Dermis microvascular lymphatic vessel endothelial cell (primary cell): Measurements from ENCODE around the gene BACE1-AS. TPM values are rescaled to one million over a fixed set of nuclear protein-coding genes. Genes with fewer than 3 reads are reported as not detected.

ENCODE experiments used
- DNase-seq, 2 donors: peaks; one replicate each; pipeline versions ENCODE4 v3.0.0 to v3.0.0-alpha.2; 2010; ENCODE audit warnings: low read depth in 2 of 2
- total RNA-seq: library from RNA; depleted of rRNA; stranded (reverse); fragments of >200 nt; gene quantifications from 2 replicates; pipeline ENCODE4 v1.2.1, GENCODE V29; 2014

Gene BACE1-AS
- total RNA-seq, 1 donor from 2014 or later = 1.4 TPM

GRCh38 chr11:117289795-117290194, 1.4 kb upstream of the BACE1-AS start:
- no peak for DNase-seq

GRCh38 chr11:117292616-117293015, 1.5 kb downstream of the BACE1-AS start:
- DNase-seq = no peak

GRCh38 chr11:117295438-117296137, 4.4 kb downstream of the BACE1-AS start:
- DNase-seq = no peak

GRCh38 chr11:117296881-117297280, 5.7 kb downstream of the BACE1-AS start:
- DNase-seq = no peak

- DNase-seq = no peak
Observed at GRCh38 chr11:117298195-117298594, 7.0 kb downstream of the BACE1-AS start.

GRCh38 chr11:117299351-117300282, 8.5 kb downstream of the BACE1-AS start:
- DNase-seq = no peak

- no peak for DNase-seq
Observed at GRCh38 chr11:117300283-117300663, 9.1 kb downstream of the BACE1-AS start.

- DNase-seq = no peak
Observed at GRCh38 chr11:117300773-117301172, 9.6 kb downstream of the BACE1-AS start.

GRCh38 chr11:117302228-117302627, 11.1 kb downstream of the BACE1-AS start:
- no peak for DNase-seq

- no peak for DNase-seq
Observed at GRCh38 chr11:117303101-117303500, 12.0 kb downstream of the BACE1-AS start.

- DNase-seq = no peak
Observed at GRCh38 chr11:117303646-117304315, 12.6 kb downstream of the BACE1-AS start.

GRCh38 chr11:117305145-117305544, 14.0 kb downstream of the BACE1-AS start:
- DNase-seq = no peak

GRCh38 chr11:117309310-117309709, 18.2 kb downstream of the BACE1-AS start:
- DNase-seq = no peak

- DNase-seq = no peak
Observed at GRCh38 chr11:117313091-117313490, 21.9 kb downstream of the BACE1-AS start.

- DNase-seq = no peak
Observed at GRCh38 chr11:117313828-117314768, 23.0 kb downstream of the BACE1-AS start.

GRCh38 chr11:117314840-117315239, 23.7 kb downstream of the BACE1-AS start:
- no peak for DNase-seq

GRCh38 chr11:117315285-117316196, 24.4 kb downstream of the BACE1-AS start:
- DNase-seq = peak in 1 of 2 donors; percentile 15

- peak; percentile 48 to 79 for DNase-seq
Observed at GRCh38 chr11:117316197-117316961, 25.2 kb downstream of the BACE1-AS start, which contains the start of gene BACE1. Gene BACE1, minus strand, starts transcription at chr11:117316256. Its CDS starts 461 bp downstream, at chr11:117315795.

GRCh38 chr11:117318738-117319137, 27.6 kb downstream of the BACE1-AS start:
- no peak for DNase-seq
